Smooth muscle cell of trachea (primary cell): ENCODE results near the gene MRPL4. TPM values are rescaled to one million over a fixed set of nuclear protein-coding genes. Genes with fewer than 3 reads are reported as not detected.

Source experiments
- total RNA-seq: library from RNA; depleted of rRNA; stranded (reverse); fragments of >200 nt; gene quantifications from 2 replicates; pipeline ENCODE4 v1.2.1, GENCODE V29; 2014

Gene MRPL4
- total RNA-seq = 25.3 and 29.5 TPM in 2 replicates

DNA sequence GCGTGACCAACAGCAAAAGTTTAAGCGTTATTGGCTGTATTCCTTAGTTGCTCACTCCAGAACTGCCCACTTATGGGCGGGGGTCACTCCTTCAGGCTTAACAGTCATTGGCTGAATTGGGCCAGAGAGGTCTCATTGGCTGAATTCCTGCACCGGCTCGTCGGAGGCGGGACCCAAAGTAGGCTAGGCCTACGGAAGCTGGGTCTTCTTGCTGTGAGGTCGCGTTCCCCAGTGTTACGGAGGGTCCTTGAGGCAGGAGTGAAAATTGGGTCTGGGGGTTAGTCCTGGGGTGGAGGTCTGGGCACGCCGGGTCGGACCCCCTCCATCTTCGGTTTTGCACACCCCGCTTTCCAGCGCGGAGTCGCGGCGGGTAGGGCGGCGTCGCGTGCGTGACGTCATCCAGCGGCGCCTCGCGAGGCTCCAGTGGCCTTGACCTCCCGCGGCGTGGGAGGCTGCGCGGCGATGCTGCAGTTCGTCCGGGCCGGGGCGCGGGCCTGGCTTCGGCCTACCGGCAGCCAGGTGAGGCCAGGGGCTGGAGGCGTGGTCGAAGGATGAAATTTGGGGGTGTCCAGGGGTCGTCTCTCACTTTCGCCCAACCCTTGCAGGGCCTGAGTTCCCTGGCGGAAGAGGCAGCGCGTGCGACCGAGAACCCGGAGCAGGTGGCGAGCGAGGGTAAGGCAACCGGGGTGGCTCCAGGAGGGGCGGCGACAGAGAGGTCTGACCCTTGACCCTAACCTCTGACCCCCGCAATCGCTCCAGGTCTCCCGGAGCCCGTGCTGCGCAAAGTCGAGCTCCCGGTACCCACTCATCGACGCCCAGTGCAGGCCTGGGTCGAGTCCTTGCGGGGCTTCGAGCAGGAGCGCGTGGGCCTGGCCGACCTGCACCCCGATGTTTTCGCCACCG, at the start of gene MRPL4:
TSS of gene MRPL4 (plus strand) at position 423 of the 903 bp plus-strand sequence. CDS start at position 463, 40 bp downstream.

DNA sequence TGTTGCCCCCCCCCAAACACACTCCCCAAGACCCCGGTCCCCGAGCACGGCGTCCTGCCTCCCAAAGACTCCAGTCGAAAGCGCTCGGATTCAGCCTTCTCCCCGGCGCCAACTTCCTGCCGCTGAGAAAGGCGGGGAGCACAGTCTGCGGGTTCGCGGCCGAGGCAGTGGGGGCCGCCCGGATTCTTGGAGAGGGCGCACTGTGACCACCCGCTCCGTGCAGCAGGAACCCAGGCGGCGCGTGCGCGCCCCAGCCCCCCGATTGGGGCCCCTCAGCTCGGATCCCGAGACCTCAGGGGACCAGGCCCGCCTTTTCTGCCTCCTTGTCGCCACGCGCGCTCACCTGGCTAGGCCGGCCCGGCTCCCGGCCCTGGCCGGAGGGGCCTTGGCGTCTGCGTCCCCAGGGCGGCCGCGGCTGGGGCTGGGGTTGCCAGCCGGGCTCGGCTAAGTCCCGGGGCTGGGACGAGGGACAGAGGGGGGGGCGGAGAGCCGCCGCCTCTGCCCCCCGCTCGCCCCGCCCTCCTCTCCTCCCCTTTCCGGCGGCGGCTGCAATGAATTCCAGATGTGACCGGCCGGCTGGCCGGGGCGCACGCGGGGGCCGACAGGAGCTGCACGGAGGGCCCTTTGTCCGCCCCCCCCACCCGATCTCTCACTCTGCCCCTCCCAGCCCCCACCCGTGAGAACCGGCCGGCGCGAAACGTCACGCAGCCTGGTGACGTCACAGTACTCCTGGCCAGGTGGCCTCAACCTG, 21.0 kb upstream of the MRPL4 start, which contains the start of gene S1PR2:
TSS of gene S1PR2 (minus strand) at position 471 of the 751 bp plus-strand sequence. CDS start 6,426 bp downstream, outside the sequence.

DNA sequence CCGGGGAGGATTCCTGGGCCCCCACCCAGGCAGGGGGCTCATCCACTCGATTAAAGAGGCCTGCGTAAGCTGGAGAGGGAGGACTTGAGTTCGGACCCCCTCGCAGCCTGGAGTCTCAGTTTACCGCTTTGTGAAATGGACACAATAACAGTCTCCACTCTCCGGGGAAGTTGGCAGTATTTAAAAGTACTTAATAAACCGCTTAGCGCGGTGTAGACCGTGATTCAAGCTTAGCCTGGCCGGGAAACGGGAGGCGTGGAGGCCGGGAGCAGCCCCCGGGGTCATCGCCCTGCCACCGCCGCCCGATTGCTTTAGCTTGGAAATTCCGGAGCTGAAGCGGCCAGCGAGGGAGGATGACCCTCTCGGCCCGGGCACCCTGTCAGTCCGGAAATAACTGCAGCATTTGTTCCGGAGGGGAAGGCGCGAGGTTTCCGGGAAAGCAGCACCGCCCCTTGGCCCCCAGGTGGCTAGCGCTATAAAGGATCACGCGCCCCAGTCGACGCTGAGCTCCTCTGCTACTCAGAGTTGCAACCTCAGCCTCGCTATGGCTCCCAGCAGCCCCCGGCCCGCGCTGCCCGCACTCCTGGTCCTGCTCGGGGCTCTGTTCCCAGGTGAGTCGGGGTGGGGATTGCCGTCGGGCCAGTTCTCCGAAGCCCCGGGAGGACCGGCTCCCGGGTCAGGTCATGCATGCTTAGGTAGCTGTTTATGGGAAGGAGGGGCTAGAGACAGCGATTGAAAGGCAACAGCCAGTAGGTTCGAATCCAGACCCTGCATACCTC, 18.8 kb downstream of the MRPL4 start, which contains the start of gene ICAM1:
TSS of gene ICAM1 (plus strand) at position 505 of the 779 bp plus-strand sequence. CDS start at position 545, 40 bp downstream.

DNA sequence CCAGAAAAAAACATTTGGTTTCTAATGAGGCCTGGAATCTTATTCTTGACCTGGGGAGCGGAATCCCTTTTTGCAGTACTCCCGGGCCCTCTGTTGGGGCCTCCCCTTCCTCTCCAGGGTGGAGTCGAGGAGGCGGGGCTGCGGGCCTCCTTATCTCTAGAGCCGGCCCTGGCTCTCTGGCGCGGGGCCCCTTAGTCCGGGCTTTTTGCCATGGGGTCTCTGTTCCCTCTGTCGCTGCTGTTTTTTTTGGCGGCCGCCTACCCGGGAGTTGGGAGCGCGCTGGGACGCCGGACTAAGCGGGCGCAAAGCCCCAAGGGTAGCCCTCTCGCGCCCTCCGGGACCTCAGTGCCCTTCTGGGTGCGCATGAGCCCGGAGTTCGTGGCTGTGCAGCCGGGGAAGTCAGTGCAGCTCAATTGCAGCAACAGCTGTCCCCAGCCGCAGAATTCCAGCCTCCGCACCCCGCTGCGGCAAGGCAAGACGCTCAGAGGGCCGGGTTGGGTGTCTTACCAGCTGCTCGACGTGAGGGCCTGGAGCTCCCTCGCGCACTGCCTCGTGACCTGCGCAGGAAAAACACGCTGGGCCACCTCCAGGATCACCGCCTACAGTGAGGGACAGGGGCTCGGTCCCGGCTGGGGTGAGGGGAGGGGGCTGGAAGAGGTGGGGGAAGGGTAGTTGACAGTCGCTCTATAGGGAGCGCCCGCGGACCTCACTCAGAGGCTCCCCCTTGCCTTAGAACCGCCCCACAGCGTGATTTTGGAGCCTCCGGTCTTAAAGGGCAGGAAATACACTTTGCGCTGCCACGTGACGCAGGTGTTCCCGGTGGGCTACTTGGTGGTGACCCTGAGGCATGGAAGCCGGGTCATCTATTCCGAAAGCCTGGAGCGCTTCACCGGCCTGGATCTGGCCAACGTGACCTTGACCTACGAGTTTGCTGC, 35.1 kb downstream of the MRPL4 start, which contains the start of gene ICAM4:
TSS of gene ICAM4 (plus strand) at position 153 of the 935 bp plus-strand sequence. CDS start at position 211, 58 bp downstream.

DNA sequence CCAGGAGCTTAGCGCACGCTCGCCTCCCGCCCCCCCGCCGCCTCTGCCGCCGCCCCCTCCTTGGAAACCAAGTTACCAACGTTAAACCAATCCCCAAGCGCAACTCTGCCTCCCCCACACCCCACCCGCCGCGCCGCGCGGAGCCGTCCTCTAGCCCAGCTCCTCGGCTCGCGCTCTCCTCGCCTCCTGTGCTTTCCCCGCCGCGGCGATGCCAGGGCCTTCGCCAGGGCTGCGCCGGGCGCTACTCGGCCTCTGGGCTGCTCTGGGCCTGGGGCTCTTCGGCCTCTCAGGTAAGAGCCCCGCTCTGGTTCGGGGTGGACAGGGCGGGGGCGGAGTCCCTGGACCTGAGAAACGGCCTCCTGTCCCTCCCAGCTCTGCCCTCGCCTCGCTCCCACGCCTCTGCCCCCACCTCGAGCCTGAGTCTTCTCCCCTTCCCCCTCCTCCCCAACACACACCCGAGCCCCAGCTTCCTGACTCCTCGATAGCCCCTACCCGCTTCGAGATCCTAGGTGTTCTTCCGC, 37.9 kb downstream of the MRPL4 start, which contains the start of gene ICAM5:
TSS of gene ICAM5 (plus strand) at position 117 of the 521 bp plus-strand sequence. CDS start at position 209, 92 bp downstream.

DNA sequence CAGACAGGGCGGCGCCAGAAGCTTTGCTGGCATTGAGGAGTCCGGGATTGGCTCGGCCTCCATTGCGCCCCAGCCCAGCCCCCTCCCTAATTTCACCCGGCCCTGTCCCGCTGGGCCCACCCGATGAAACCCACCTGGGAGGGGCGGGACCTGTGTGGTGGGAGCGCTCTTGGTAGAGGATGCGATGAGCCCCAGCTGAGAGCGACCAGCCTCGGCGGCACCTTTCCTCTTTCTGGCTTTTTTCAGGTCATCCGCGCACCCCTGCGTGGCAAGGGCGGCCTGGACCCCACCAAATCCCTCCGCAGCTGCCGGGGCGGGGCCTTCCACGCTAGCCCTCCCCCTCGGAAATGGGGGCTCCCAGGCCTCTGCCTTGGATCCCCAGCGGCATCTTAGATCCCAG, 57.4 kb downstream of the MRPL4 start, which contains the start of gene ZGLP1:
TSS of gene ZGLP1 (minus strand) at position 393 of the 400 bp plus-strand sequence.

Other genes with a start within 250 kb of the MRPL4 start
- gene COL5A3, start 241.7 kb upstream of the MRPL4 start, total RNA-seq = 3.8 and 5.0 TPM in 2 replicates
- gene RDH8, start 238.7 kb upstream of the MRPL4 start, total RNA-seq = not detected in 2 replicates
- gene SHFL, start 165.9 kb upstream of the MRPL4 start, total RNA-seq = 23.9 and 38.2 TPM in 2 replicates
- 0.44 and 0.66 TPM in 2 replicates for gene ANGPTL6, start 149.5 kb upstream of the MRPL4 start, total RNA-seq
- gene PPAN, start 145.9 kb upstream of the MRPL4 start, total RNA-seq = 13.7 and 26.0 TPM in 2 replicates
- 0.87 and 4.1 TPM in 2 replicates for gene P2RY11, start 140.5 kb upstream of the MRPL4 start, total RNA-seq
- gene EIF3G, start 132.3 kb upstream of the MRPL4 start, total RNA-seq = 309 and 329 TPM in 2 replicates
- 44.0 and 97.9 TPM in 2 replicates for gene DNMT1, start 57.3 kb upstream of the MRPL4 start, total RNA-seq
- 37.7 and 70.8 TPM in 2 replicates for gene S1PR2, start 20.9 kb upstream of the MRPL4 start, total RNA-seq
- 1.7 and 15.9 TPM in 2 replicates for gene ICAM1, start 18.9 kb downstream of the MRPL4 start, total RNA-seq
- gene ICAM4, start 34.7 kb downstream of the MRPL4 start, total RNA-seq = 1.2 and 3.5 TPM in 2 replicates
- 2.6 and 4.0 TPM in 2 replicates for gene ICAM5, start 37.7 kb downstream of the MRPL4 start, total RNA-seq
- 0.29 and 0.50 TPM in 2 replicates for gene ZGLP1, start 57.6 kb downstream of the MRPL4 start, total RNA-seq
- gene FDX2, start 63.8 kb downstream of the MRPL4 start, total RNA-seq = 15.0 and 20.0 TPM in 2 replicates
- gene RAVER1, start 81.3 kb downstream of the MRPL4 start, total RNA-seq = 12.1 and 14.4 TPM in 2 replicates
- 5.1 and 7.0 TPM in 2 replicates for gene ICAM3, start 87.4 kb downstream of the MRPL4 start, total RNA-seq
- gene TYK2, start 128.4 kb downstream of the MRPL4 start, total RNA-seq = 65.9 and 101 TPM in 2 replicates
- gene CDC37, start 151.3 kb downstream of the MRPL4 start, total RNA-seq = 166 and 189 TPM in 2 replicates
- gene PDE4A, start 168.3 kb downstream of the MRPL4 start, total RNA-seq = 6.3 and 8.7 TPM in 2 replicates